Gastrocnemius medialis (tissue), 4 donors: Measurements from ENCODE around the gene RBM42. TPM values are rescaled to one million over a fixed set of nuclear protein-coding genes. Genes with fewer than 3 reads are reported as not detected.

Experiments used
- ATAC-seq, 2 donors: fragments of 150-250 bp; one replicate each; pipeline ENCODE4 v1.9.1; 2016
- DNase-seq, 2 donors: peaks; one replicate each; pipeline ENCODE4 v3.0.0-alpha.2; 2019
- H3K27ac ChIP-seq, 4 donors: fragments of 200-600 bp; sonication (generic); 1 replicate in 1 of 4; 2 replicates in 3 of 4; pipeline ENCODE4 v1.5.1; 2016 to 2018; ENCODE audit warnings: mild to moderate bottlenecking in 2 of 4, moderate library complexity in 1 of 4
- H3K27me3 ChIP-seq, 3 donors: fragments of 200-600 bp; sonication (generic) in 2 of 3; 1 replicate in 1 of 3; 2 replicates in 2 of 3; pipeline versions ENCODE4 v1.5.1 to v1.6.0; 2016 to 2019; ENCODE audit warnings: mild to moderate bottlenecking in 1 of 3, moderate library complexity in 1 of 3
- H3K36me3 ChIP-seq, 2 donors: fragments of 200-600 bp; sonication (generic) in 1 of 2; one replicate each; pipeline ENCODE4 v1.5.1; 2017 to 2018
- H3K4me1 ChIP-seq, 2 donors: fragments of 200-600 bp; sonication (generic) in 1 of 2; one replicate each; pipeline ENCODE4 v1.5.1; 2016 to 2017; ENCODE audit warnings: mild to moderate bottlenecking in 2 of 2
- H3K4me3 ChIP-seq, 4 donors: fragments of 200-600 bp; sonication (generic) in 3 of 4; 1 replicate in 1 of 4; 2 replicates in 3 of 4; pipeline ENCODE4 v1.5.1; 2016 to 2019; ENCODE audit warnings: mild to moderate bottlenecking in 2 of 4
- H3K9me3 ChIP-seq, 3 donors: fragments of 200-600 bp; sonication (generic) in 2 of 3; 1 replicate in 1 of 3; 2 replicates in 2 of 3; pipeline ENCODE4 v1.5.1; 2016 to 2019
- POLR2A ChIP-seq, 2 donors: fragments of 450-650 bp; IDR thresholded peaks; one replicate each; pipeline ENCODE4 v1.6.1; 2017; ENCODE audit warnings: antibody characterized with exemption in 2 of 2, mild to moderate bottlenecking in 2 of 2, moderate library complexity in 2 of 2
- in situ Hi-C, 4 donors: fragments of 200-750 bp; cut with MboI; loops; one replicate each; pipeline versions ENCODE4 v1.15.0 to v1.8.0; 2017; ENCODE audit warnings: low sequenced_read_pairs in 4 of 4
- intact Hi-C: fragments of 100-400 bp; cut with DNase I; formaldehyde crosslinking; loops from one replicate; pipeline ENCODE4 v1.15.1; 2023; ENCODE audit warnings: low total_unique reads
- total RNA-seq, 4 donors: library from RNA; depleted of rRNA; stranded (reverse); fragments of >200 nt; gene quantifications; one replicate each; pipeline versions ENCODE4 v1.1.0 to v1.2.3, GENCODE V29; 2016
- TF ChIP-seq, protein P1 (sequence below), 5 experiments: fragments of 450-650 bp in 3 of 5; fragments of 200-600 bp in 2 of 5; sonication (generic) in 2 of 5; IDR thresholded peaks in 4 of 5; conservative IDR thresholded peaks in 1 of 5; 1 replicate in 4 of 5; 2 replicates in 1 of 5; pipeline ENCODE4 v1.5.1; 2016 to 2019; ENCODE audit warnings: antibody characterized with exemption in 5 of 5, mild to moderate bottlenecking in 3 of 5, moderate library complexity in 3 of 5

The RBM42 gene
- total RNA-seq, 4 donors from 2014 or later = 45.8 to 77.8 (median 75.4) TPM

DNA sequence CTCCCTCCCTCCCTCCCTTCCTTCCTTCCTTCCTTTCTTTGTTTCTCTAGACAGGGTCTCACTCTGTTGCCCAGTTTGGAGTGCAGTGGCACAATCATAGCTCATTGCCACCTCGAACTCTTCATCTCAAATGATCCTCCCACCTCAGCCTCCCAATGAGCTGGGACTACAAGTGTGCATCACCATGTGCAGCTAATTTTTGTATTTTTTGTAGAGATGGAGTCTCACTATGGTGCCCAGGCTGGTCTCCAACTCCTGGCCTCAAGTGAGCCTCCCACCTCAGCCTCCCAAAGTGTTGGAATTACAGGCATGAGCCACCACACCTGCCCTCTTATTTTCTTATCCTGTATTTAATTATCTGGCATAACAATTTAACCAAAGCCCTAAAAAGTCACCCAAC lies 41.9 kb downstream of the RBM42 start:
- no peak for DNase-seq
- ATAC-seq = no peak
- in situ Hi-C loops = no loop called here
- Histone ChIP-seq H3K4me1 (no peaks in the 10 kb centered on the region), H3K27ac (no peak overlapping the region), H3K27me3 (peaks cover 20 to 27% (median 26%) of the 10 kb centered on the region in 3 donors), H3K4me3 (no peak overlapping the region), H3K9me3 (no peaks in the 10 kb centered on the region), H3K36me3 (no peaks in the 10 kb centered on the region)
- TF ChIP-seq, protein P1, sequence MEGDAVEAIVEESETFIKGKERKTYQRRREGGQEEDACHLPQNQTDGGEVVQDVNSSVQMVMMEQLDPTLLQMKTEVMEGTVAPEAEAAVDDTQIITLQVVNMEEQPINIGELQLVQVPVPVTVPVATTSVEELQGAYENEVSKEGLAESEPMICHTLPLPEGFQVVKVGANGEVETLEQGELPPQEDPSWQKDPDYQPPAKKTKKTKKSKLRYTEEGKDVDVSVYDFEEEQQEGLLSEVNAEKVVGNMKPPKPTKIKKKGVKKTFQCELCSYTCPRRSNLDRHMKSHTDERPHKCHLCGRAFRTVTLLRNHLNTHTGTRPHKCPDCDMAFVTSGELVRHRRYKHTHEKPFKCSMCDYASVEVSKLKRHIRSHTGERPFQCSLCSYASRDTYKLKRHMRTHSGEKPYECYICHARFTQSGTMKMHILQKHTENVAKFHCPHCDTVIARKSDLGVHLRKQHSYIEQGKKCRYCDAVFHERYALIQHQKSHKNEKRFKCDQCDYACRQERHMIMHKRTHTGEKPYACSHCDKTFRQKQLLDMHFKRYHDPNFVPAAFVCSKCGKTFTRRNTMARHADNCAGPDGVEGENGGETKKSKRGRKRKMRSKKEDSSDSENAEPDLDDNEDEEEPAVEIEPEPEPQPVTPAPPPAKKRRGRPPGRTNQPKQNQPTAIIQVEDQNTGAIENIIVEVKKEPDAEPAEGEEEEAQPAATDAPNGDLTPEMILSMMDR (IDR thresholded peaks at IDR 0.05 in 4 of 5, conservative IDR thresholded peaks at IDR 0.05 in 1 of 5) = no peak
- TF ChIP-seq POLR2A (IDR thresholded peaks at IDR 0.05) = no peak
- intact Hi-C loops = no loop called here

DNA sequence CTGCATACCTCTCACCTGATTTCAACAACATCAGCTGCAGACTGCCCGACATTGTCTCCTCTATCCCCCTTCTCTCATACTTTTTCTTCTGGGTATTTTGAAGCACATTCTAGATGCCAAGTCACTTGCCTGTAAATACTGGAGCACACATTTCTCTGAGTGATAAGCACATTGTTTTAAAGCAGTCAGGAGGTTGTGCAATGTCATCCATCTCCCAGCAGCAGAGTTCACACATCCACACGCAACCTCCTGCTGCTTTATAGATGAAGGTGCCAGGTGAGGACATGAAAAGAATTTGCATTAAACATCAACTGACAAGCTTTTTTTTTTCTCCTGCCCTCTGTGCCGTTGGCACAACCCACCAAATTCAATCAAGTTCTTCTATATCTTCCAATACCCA lies 43.0 kb downstream of the RBM42 start:
- H3K9me3 ChIP-seq = no peaks in the 10 kb centered on the region
- TF ChIP-seq, protein P1 (IDR thresholded peaks at IDR 0.05 in 4 of 5, conservative IDR thresholded peaks at IDR 0.05 in 1 of 5) = no peak
- no peak for TF ChIP-seq POLR2A (IDR thresholded peaks at IDR 0.05)
- intact Hi-C loops (no loop called here), in situ Hi-C loops (no loop called here)
- H3K4me3 ChIP-seq = no peak overlapping the region
- H3K27ac ChIP-seq = no peak overlapping the region
- H3K27me3 ChIP-seq = peaks cover 20 to 27% (median 26%) of the 10 kb centered on the region in 3 donors
- no peak for DNase-seq
- ATAC-seq = no peak
- H3K36me3 ChIP-seq = no peaks in the 10 kb centered on the region
- H3K4me1 ChIP-seq = no peaks in the 10 kb centered on the region

DNA sequence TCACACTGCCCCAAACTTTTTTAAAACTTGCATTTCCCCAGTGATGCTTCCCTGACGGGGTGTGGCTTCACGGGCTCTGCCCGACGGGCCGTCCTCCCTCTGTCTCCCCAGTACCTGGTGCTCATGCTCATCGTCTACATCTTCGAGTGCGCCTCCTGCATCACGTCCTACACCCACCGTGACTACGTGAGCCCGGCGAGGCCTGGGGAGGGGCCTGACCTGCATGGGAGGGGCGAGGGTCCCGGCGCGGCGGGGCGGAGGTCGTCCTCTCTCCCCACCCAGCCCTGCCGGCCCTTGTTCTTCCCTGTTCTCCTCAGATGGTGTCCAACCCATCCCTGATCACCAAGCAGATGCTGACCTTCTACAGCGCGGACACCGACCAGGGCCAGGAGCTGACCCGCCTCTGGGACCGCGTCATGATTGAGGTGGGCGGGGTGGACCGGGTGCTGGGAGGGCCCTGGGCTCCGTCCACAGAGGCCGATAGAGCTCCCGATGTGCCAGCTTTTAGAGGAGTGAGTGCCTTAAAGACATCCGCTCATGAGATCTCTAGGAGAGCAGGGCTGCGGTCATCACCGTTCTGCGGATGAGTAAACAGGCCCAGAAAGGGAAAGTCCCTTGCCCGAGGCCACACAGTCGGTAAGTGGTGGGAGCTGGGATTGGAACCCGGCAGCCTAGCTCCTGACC lies 44.4 kb downstream of the RBM42 start:
- Histone ChIP-seq H3K9me3 (no peaks in the 10 kb centered on the region), H3K4me3 (peak overlapping the region; percentile 8 to 38 (median 25)), H3K27ac (no peak overlapping the region), H3K36me3 (no peaks in the 10 kb centered on the region), H3K4me1 (no peaks in the 10 kb centered on the region), H3K27me3 (peaks cover 20 to 27% (median 26%) of the 10 kb centered on the region in 3 donors)
- DNase-seq (no peak), ATAC-seq (no peak)
- in situ Hi-C loops (no loop called here), intact Hi-C loops (no loop called here)
- TF ChIP-seq, protein P1 (IDR thresholded peaks at IDR 0.05 in 4 of 5, conservative IDR thresholded peaks at IDR 0.05 in 1 of 5) = no peak
- no peak for TF ChIP-seq POLR2A (IDR thresholded peaks at IDR 0.05)

DNA sequence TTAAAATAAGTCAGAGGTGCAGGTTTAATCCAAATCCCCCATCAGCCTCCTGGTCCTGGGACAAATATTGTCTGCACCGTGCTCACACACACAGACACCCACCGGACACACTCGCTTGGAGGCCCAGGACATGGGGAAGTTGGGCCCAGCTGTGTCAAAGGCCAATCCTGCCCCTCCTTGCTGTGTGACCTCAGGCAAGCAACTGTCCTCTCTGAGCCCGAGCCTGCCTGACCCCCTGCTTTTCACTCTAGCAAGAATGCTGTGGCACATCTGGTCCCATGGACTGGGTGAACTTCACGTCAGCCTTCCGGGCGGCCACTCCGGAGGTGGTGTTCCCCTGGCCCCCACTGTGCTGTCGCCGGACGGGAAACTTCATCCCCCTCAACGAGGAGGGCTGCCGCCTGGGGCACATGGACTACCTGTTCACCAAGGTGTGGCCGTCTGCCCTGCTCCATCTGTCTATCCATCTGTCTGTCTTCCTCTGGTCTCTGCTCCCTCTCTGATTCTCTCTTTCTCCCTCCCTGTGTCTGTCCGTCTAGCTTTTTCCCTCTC lies 46.8 kb downstream of the RBM42 start:
- Histone ChIP-seq H3K27ac (no peak overlapping the region), H3K36me3 (no peaks in the 10 kb centered on the region), H3K27me3 (peaks cover 20 to 26% (median 26%) of the 10 kb centered on the region in 3 donors), H3K4me1 (no peaks in the 10 kb centered on the region), H3K4me3 (no peak overlapping the region), H3K9me3 (no peaks in the 10 kb centered on the region)
- no peak for ATAC-seq
- TF ChIP-seq, protein P1 (IDR thresholded peaks at IDR 0.05 in 4 of 5, conservative IDR thresholded peaks at IDR 0.05 in 1 of 5) = no peak
- TF ChIP-seq POLR2A (IDR thresholded peaks at IDR 0.05) = no peak
- in situ Hi-C loops (no loop called here), intact Hi-C loops (no loop called here)
- no peak for DNase-seq

Other genes starting within 250 kb of the RBM42 start
- gene FFAR2, start 180.8 kb upstream of the RBM42 start, total RNA-seq = not detected
- not detected for gene KRTDAP, start 138.6 kb upstream of the RBM42 start, total RNA-seq
- under 1 TPM in 1 of 4 donors, not detected in 3; 0.89 TPM for gene DMKN, start 115.4 kb upstream of the RBM42 start, total RNA-seq
- not detected for gene SBSN, start 100.7 kb upstream of the RBM42 start, total RNA-seq
- gene GAPDHS, start 95.6 kb upstream of the RBM42 start, total RNA-seq = not detected
- gene TMEM147, start 83.4 kb upstream of the RBM42 start, total RNA-seq = 100 to 1,000 TPM in 3 of 4 donors, 10 to 100 TPM in 1; 86.2 to 145 (median 119) TPM
- not detected for gene ATP4A, start 65.4 kb upstream of the RBM42 start, total RNA-seq
- gene PMIS2, start 42.9 kb upstream of the RBM42 start, total RNA-seq = not detected
- 1 to 10 TPM; 2.5 to 4.8 (median 3.4) TPM for gene HAUS5, start 16.3 kb upstream of the RBM42 start, total RNA-seq
- under 1 TPM in 1 of 4 donors, not detected in 3; 0.23 TPM for gene ETV2, start 12.7 kb downstream of the RBM42 start, total RNA-seq
- 1,000 to 10,000 TPM in 2 of 4 donors, 100 to 1,000 TPM in 2; 899 to 1,245 (median 976) TPM for gene COX6B1, start 19.3 kb downstream of the RBM42 start, total RNA-seq
- gene UPK1A, start 37.5 kb downstream of the RBM42 start, total RNA-seq = not detected
- not detected for gene ZBTB32, start 75.5 kb downstream of the RBM42 start, total RNA-seq
- 10 to 100 TPM in 3 of 4 donors, 1 to 10 TPM in 1; 9.3 to 39.0 (median 16.8) TPM for gene KMT2B, start 89.0 kb downstream of the RBM42 start, total RNA-seq
- gene IGFLR1, start 113.4 kb downstream of the RBM42 start, total RNA-seq = 10 to 100 TPM in 1 of 4 donors, 1 to 10 TPM in 3; 2.0 to 14.1 (median 3.0) TPM
- gene U2AF1L4, start 116.4 kb downstream of the RBM42 start, total RNA-seq = 10 to 100 TPM in 2 of 4 donors, 1 to 10 TPM in 2; 5.1 to 22.9 (median 13.4) TPM
- gene PSENEN, start 116.6 kb downstream of the RBM42 start, total RNA-seq = 10 to 100 TPM; 22.2 to 45.8 (median 38.3) TPM
- gene LIN37, start 119.5 kb downstream of the RBM42 start, total RNA-seq = 10 to 100 TPM; 14.8 to 19.5 (median 16.6) TPM
- 100 to 1,000 TPM in 2 of 4 donors, 10 to 100 TPM in 2; 79.8 to 241 (median 139) TPM for gene HSPB6, start 128.0 kb downstream of the RBM42 start, total RNA-seq
- 1 to 10 TPM in 3 of 4 donors, under 1 TPM in 1; 0.63 to 4.3 (median 3.0) TPM for gene PROSER3, start 129.1 kb downstream of the RBM42 start, total RNA-seq
- gene ARHGAP33, start 146.5 kb downstream of the RBM42 start, total RNA-seq = 1 to 10 TPM in 3 of 4 donors, under 1 TPM in 1; 0.22 to 4.7 (median 2.2) TPM
- under 1 TPM in 1 of 4 donors, not detected in 3; 0.13 TPM for gene PRODH2, start 183.8 kb downstream of the RBM42 start, total RNA-seq
- gene NPHS1, start 223.5 kb downstream of the RBM42 start, total RNA-seq = not detected
- gene KIRREL2, start 227.9 kb downstream of the RBM42 start, total RNA-seq = not detected
- under 1 TPM in 2 of 4 donors, not detected in 2; 0.27 to 0.33 TPM for gene APLP1, start 239.5 kb downstream of the RBM42 start, total RNA-seq